ENCODE data around the gene SLC10A6.
"Not testable (repeated sequence)": the region's sequence is repeated elsewhere in the genome, so short reads cannot be mapped to it uniquely, and the experiment has no call there.

SLC10A6 gene, protein sequence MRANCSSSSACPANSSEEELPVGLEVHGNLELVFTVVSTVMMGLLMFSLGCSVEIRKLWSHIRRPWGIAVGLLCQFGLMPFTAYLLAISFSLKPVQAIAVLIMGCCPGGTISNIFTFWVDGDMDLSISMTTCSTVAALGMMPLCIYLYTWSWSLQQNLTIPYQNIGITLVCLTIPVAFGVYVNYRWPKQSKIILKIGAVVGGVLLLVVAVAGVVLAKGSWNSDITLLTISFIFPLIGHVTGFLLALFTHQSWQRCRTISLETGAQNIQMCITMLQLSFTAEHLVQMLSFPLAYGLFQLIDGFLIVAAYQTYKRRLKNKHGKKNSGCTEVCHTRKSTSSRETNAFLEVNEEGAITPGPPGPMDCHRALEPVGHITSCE

DNA sequence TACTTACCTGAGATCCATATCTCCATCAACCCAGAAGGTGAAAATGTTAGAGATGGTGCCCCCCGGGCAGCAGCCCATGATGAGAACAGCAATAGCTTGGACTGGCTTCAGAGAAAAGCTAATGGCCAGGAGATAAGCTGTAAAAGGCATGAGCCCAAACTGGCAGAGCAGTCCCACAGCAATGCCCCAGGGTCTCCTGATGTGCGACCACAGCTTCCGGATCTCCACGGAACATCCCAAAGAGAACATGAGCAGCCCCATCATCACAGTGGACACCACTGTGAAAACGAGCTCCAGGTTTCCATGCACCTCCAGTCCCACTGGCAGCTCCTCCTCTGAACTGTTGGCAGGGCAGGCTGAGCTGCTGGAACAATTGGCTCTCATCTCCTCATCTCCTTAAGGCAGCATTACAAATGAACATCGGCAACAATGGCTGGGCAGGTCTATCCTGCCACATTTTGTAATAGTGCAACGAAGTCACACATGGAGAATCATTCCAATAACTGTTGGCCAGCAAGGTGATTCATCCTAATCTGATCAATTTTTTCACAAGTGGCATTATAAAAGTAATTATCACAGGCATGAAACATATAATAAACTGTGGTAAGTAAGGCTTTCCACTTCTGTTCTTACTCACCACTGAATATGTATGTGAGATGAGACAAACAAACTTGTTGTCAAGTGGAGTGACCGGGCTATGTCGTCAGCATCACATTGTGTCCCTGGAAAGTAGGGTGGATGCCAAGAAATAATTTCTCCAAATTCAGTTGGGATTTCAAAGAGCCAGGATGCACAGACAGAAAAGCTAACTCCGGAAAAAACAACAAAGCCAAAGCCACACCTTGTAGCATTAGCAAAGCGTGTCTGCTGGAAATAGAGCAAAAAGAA, at the start of gene SLC10A6:
SLC10A6 (minus strand) TSS at position 653 of the 888 bp plus-strand sequence; CDS start at position 384, 269 bp downstream.
- no peak for DNase-seq (ENCODE audit: low spot score)

DNA sequence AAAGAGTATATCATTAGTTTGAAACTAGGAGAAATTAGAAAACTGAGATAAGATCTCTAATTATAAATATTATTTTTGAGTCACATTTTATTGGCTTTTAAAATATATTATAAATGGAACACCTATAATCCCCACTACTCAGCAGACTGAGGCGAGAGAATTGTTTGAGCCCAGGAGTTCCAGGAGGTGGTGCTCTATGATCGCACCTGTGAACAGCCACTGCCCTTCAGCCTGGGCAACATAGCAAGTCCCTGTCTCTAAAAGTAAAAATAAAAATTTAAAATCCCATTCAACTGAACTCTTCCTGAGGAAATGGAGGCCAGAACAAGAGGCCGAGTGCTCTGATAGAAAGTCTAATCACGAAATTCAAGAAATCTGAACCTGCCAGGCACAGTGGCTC, 49.4 kb upstream of the SLC10A6 start:
- DNase-seq (ENCODE audit: low spot score): no peak

DNA sequence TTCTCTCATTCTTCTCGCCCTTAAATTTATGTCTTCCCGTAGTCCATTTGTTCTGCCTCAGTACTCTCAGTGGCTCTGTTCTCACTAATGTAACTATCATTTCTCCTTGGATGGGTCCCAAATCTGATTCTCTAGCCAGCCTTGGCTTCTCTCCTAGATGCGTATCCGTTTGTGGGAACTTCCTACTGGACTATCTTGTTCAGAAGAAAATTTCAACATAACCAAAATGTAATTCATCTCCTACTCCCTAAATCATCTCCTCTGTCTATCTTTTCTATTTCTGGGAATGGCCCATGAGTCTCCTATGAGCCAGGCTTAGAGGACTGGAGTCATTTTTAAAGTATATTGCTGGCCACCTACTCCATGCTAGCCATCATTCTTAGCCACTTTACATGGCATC, 47.4 kb upstream of the SLC10A6 start:
- no peak for DNase-seq (ENCODE audit: low spot score)

- DNase-seq (ENCODE audit: low spot score): peak; percentile 62
Measured at GRCh38 chr4:86895692-86896488, 46.7 kb upstream of the SLC10A6 start.

- DNase-seq (ENCODE audit: low spot score): no peak
Measured at GRCh38 chr4:86894455-86894854, 45.3 kb upstream of the SLC10A6 start.

- no peak for DNase-seq (ENCODE audit: low spot score)
Measured at GRCh38 chr4:86893136-86893535, 44.0 kb upstream of the SLC10A6 start.

DNA sequence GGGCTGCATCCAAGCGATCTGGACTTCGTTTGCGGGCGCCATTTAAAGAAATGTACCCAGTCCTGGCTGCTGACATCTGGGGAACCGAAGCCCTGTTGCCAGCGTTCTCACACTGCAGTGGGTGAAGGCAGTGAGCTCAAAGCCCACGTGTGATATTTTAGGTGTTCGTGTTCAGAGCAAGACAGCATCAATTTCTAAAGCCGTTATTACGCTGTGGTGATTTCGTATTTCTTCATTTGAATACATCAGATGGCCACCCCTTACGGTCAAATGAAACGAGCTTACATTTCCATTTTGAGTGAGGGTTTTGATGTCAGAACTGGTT, 43.4 kb upstream of the SLC10A6 start:
- DNase-seq (ENCODE audit: low spot score): no peak

GRCh38 chr4:86891762-86892635, 42.8 kb upstream of the SLC10A6 start, which contains the start of gene C4orf36:
Gene C4orf36 (minus strand): TSS chr4:86892422. CDS start chr4:86891520, 902 bp downstream.
- DNase-seq (ENCODE audit: low spot score): peak; percentile 73

DNA sequence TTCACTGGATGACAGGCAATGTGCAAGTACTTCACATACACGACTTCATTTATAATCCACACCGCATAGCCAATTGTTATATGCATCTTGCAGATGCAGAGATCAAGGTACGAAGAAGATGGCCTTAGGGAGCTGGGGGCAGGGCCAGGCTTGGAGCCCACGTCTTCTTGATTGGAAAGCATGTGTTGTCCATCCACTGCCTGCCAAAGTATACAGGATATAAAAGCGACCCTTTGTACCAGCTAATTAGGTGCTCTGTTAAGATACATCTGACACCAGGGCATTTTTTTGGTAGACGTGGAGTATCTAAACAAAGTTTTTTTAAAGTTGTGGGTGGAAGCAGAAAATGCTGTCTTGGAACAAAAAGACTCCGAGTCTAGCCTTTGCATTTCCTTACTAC, 41.6 kb upstream of the SLC10A6 start:
- no peak for DNase-seq (ENCODE audit: low spot score)

DNA sequence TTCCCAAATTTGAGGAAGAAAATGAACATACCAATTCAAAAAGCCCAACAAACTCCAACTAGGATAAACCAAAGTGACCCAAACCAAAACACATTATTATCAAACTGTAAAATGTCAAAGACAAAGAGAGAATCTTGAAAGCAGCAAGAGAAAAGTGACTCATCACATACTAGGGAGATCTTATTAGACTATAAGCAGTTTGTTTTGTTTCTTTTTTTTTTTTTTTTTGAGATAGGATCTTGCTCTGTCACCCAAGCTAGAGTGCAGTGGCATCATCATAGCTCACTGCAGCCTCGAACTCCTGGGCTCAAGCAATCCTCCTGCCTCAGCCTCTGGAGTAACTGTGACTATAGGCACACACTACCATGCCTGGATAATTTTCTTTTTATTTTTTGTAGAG, 30.5 kb upstream of the SLC10A6 start:
- no peak for DNase-seq (ENCODE audit: low spot score)

GRCh38 chr4:86878640-86879039, 29.5 kb upstream of the SLC10A6 start:
- DNase-seq (ENCODE audit: low spot score): no peak

DNA sequence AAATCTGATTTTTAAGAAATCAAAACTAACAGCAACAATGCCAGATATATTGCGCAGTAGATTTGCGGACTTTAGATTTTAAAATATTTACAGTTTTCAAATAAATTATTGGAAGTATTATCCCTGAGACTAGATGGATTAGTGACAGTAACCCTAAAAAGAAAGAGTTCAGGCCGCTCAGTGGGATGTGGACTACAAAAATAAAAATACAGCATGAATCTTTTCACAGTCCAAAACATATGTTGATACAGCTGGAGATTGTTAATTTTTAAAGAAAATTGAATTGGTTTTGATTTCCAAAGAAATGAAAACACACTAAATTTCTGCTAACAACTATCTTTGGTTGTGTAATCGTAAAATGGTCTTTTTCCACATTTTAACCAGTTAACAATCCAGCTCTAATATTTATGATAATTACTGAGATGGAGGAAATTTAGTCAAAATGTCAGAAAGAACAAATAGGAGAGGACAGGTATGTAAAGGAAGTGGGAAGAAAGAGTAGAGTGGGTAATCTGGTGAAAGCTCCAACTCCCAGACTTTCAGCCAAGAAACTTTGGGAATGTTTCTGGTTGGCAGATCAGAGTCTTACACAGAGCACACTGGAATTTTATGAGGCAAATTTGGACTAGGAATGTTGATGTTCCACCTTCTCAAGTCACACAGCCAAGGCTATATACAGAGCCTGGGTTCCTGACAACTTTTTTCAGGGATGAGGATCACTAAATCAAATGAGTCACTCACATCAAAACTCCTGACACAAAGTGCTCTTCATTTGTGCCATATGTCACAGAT, 27.9 kb upstream of the SLC10A6 start:
- no peak for DNase-seq (ENCODE audit: low spot score)

DNA sequence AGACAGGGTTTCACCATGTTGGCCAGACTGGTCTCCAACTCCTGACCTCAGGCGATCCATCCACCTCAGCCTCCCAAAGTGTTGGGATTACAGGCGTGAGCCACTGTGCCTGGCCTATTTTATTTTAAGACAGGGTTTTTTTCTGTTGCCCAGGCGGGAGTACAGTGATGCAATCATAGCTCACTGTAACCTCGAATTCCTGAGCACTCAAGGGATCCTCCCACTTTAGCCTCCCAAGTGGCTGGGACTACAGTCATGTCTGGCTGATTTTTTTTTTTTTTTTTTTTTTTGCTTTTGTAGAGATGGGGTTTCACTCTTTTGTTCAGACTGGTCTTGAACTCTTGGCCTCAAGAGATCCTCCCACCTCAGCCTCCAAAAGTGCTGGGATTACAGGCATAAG, 26.3 kb upstream of the SLC10A6 start:
- DNase-seq (ENCODE audit: low spot score): not testable (repeated sequence)

DNA sequence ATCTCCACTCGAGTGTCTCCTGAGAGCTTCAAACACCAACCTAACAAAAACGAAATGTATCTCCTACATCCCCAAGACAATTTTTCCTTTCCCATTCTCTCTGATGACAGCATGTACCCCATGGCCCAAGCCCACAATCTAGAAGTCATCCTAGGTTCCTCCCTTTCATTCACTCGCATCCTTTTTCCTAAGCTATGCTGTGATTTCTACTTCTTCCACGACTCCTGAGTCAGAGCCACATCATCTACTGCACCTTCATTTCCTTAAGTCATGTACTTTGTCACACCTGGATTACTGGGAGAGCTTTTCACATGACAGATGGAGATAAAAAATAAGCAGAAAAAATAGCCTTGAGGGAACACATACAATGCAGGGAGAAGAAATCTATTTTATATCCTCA, 23.0 kb upstream of the SLC10A6 start:
- DNase-seq (ENCODE audit: low spot score): no peak

DNA sequence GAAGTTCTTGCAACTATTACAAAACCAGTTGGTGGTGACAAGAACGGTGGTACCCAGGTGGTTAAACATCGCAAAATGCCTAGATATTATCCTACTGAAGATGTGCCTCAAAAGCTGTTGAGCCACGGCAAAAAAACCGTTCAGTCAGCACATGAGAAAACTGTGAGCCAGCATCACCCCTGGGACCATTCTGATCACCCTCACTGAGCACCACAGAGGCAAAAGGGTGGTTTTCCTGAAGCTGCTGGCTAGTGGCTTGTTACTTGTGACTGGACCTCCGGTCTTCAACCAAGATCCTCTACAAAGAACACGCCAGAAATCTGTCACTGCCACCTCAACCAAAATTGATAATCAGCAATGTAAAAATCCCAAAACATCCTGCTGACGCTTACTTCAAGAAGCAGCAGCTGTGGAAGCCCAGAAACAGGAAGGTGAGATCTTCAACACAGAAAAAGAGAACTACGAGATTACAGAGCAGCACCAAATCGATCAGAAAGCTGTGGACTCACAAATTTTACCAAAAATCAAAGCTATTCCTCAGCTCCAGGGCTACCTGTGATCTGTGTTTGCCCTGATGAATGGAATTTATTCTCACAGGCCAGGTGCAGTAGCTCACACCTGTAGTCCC, 21.4 kb upstream of the SLC10A6 start:
- DNase-seq (ENCODE audit: low spot score): no peak

GRCh38 chr4:86857341-86858052, 8.3 kb upstream of the SLC10A6 start:
- no peak for DNase-seq (ENCODE audit: low spot score)

GRCh38 chr4:86856896-86857295, 7.7 kb upstream of the SLC10A6 start:
- DNase-seq (ENCODE audit: low spot score): no peak

GRCh38 chr4:86855572-86855971, 6.4 kb upstream of the SLC10A6 start:
- peak; percentile 44 for DNase-seq (ENCODE audit: low spot score)

GRCh38 chr4:86853209-86853608, 4.0 kb upstream of the SLC10A6 start:
- no peak for DNase-seq (ENCODE audit: low spot score)

All from AG08396 (cell line).